HepG2 (cell line): ENCODE data around the gene MAPK8. TPM values are rescaled to one million over a fixed set of nuclear protein-coding genes. Genes with fewer than 3 reads are reported as not detected.

Source experiments
- ATAC-seq: fragments of 200-7000 bp; cut with Tn5 transposase; 3 replicates; pipeline ENCODE4 v1.9.1; 2020; ENCODE audit warnings: mild to moderate bottlenecking, moderate library complexity
- BruUV-seq: library from RNA; stranded (reverse); fragments of 400-500 nt; replicated peaks from 2 replicates; lab custom pipeline; 2021; lab: Mats Ljungman, UMichigan
- CTCF ChIA-PET: fragments of 300-600 bp; formaldehyde crosslinking; extraction: SDS; loops from one replicate; lab custom pipeline; 2021; ENCODE audit warnings: low total read pairs, inconsistent platforms, low intra/inter-chr PET ratio; lab: Yijun Ruan, JAX
- POLR2A ChIA-PET: fragments of 350-600 bp; sonication (Branson Sonifier 250); formaldehyde crosslinking; loops from one replicate; lab custom pipeline; 2020; ENCODE audit warnings: antibody characterized with exemption, inconsistent platforms; lab: Yijun Ruan, JAX
- DNase-seq: peaks from one replicate; pipeline ENCODE4 v3.0.0-alpha.2; 2015; ENCODE audit warnings: low spot score
- FAIRE-seq: peaks from 3 replicates; lab custom pipeline; 2011; peaks lifted over from hg19 to GRCh38; lab: Jason Lieb, UNC
- H2AFZ ChIP-seq: one replicate; pipeline ENCODE4 v1.6.1; 2011; ENCODE audit warnings: low read length, inconsistent platforms
- H3K27ac ChIP-seq: fragments of 300-600 bp; 3 replicates; pipeline ENCODE4 v1.8.0; 2011; ENCODE audit warnings: mixed run types, mild to moderate bottlenecking, mixed read lengths, low read length, inconsistent platforms; ENCODE audit not compliant: insufficient read depth; ENCODE audit errors: extremely low read length
- H3K27me3 ChIP-seq, 2 experiments: fragments of 200-600 bp in 1 of 2; 2 replicates in 1 of 2; 3 replicates in 1 of 2; pipeline versions ENCODE4 v1.6.0 to v1.8.0; 2011; ENCODE audit warnings: low read length in 2 of 2, mild to moderate bottlenecking in 2 of 2, moderate library complexity in 2 of 2, inconsistent platforms in 1 of 2; ENCODE audit not compliant: insufficient read depth in 2 of 2, control insufficient read depth in 1 of 2
- H3K36me3 ChIP-seq, 2 experiments: fragments of 200-600 bp in 1 of 2; replicated peaks in 1 of 2; 2 replicates in 1 of 2; 3 replicates in 1 of 2; pipeline versions ENCODE4 v1.5.1 to v1.8.0; 2011; ENCODE audit warnings: low read length in 2 of 2, inconsistent platforms in 1 of 2; ENCODE audit not compliant: insufficient read depth in 2 of 2, control insufficient read depth in 1 of 2
- H3K4me1 ChIP-seq: 2 replicates; pipeline ENCODE4 v1.5.1; 2012; ENCODE audit warnings: low read length, inconsistent platforms; ENCODE audit not compliant: insufficient read depth
- H3K4me2 ChIP-seq: 2 replicates; pipeline ENCODE4 v1.6.0; 2011; ENCODE audit warnings: low read depth, low read length, inconsistent platforms
- H3K4me3 ChIP-seq, 3 experiments: fragments of 200-600 bp in 1 of 3; sonication (generic), shearing (Covaris generic) in 1 of 3; replicated peaks in 1 of 3; 2 replicates each; pipeline ENCODE4 v1.5.1; 2011 to 2016; ENCODE audit warnings: low read length in 3 of 3, inconsistent platforms in 2 of 3, low read depth in 2 of 3, mild to moderate bottlenecking in 2 of 3, control low read depth in 1 of 3, mixed read lengths in 1 of 3; ENCODE audit not compliant: insufficient read depth in 1 of 3
- H3K79me2 ChIP-seq: one replicate; pipeline ENCODE4 v1.6.1; 2011; ENCODE audit warnings: low read length, inconsistent platforms; ENCODE audit not compliant: insufficient read depth
- H3K9ac ChIP-seq: 2 replicates; pipeline ENCODE4 v1.6.0; 2011; ENCODE audit warnings: mild to moderate bottlenecking, low read depth, low read length, inconsistent platforms; ENCODE audit not compliant: insufficient read depth
- H3K9me3 ChIP-seq: 2 replicates; pipeline ENCODE4 v1.5.1; 2012; ENCODE audit warnings: mild to moderate bottlenecking, low read length
- H4K20me1 ChIP-seq: 2 replicates; pipeline ENCODE4 v1.6.0; 2011; ENCODE audit warnings: inconsistent platforms, mild to moderate bottlenecking, low read length, moderate library complexity; ENCODE audit not compliant: insufficient read depth
- BRD4 ChIP-seq: sonication (generic); formaldehyde crosslinking; IDR thresholded peaks from 2 replicates; pipeline ENCODE4 v1.4.0; 2020; ENCODE audit warnings: missing genetic modification reagents
- MXD4 ChIP-seq: IDR thresholded peaks from 2 replicates; pipeline ENCODE4 v1.6.1; 2016; ENCODE audit warnings: mild to moderate bottlenecking, missing biosample characterization, missing genetic modification reagents
- NR2F2 ChIP-seq: IDR thresholded peaks from 2 replicates; pipeline ENCODE4 v1.6.1; 2012; ENCODE audit warnings: low read depth, inconsistent platforms, borderline replicate concordance
- SOX6 ChIP-seq, 2 experiments: fragments of 450-650 bp in 1 of 2; sonication (generic) in 1 of 2; formaldehyde crosslinking in 1 of 2; IDR thresholded peaks; 2 replicates each; pipeline versions ENCODE4 v1.4.0 to v1.6.1; 2017 to 2020; ENCODE audit warnings: antibody characterized with exemption in 1 of 2, mild to moderate bottlenecking in 1 of 2, missing genetic modification reagents in 1 of 2
- ZBTB4 ChIP-seq: sonication (generic); formaldehyde crosslinking; IDR thresholded peaks from 2 replicates; pipeline ENCODE4 v1.4.0; 2020; ENCODE audit warnings: missing genetic modification reagents, mild to moderate bottlenecking, borderline replicate concordance
- ZHX1 ChIP-seq: sonication (generic); formaldehyde crosslinking; IDR thresholded peaks from 2 replicates; pipeline ENCODE4 v1.8.1; 2022; ENCODE audit warnings: low read depth, mild to moderate bottlenecking, missing genetic modification reagents
- ZNF205 ChIP-seq: IDR thresholded peaks from 2 replicates; pipeline ENCODE4 v1.6.1; 2018; ENCODE audit warnings: missing biosample characterization, missing genetic modification reagents
- ZSCAN12 ChIP-seq: sonication (generic); formaldehyde crosslinking; IDR thresholded peaks from 2 replicates; pipeline ENCODE4 v1.9.0; 2021; ENCODE audit warnings: mild to moderate bottlenecking, missing genetic modification reagents
- WGBS: methylation state at CpG from one replicate; pipeline ENCODE4 v1.1.6; 2017; ENCODE audit warnings: low lambda C conversion rate; 5-methylcytosine and 5-hydroxymethylcytosine counted together
- in situ Hi-C: cut with HindIII; loops from 2 replicates; pipeline ENCODE4 v1.10.0; 2017; ENCODE audit warnings: low pct_unique_long_range_greater_than_20kb; ENCODE audit not compliant: extremely low pct_ligation_motif_present
- intact Hi-C: fragments of 100-400 bp; cut with micrococcal nuclease; formaldehyde crosslinking; loops from one replicate; pipeline ENCODE4 v1.10.0; 2022; ENCODE audit not compliant: unreplicated experiment
- polyA plus RNA-seq, 8 experiments: library from polyadenylated mRNA; depleted of rRNA in 3 of 8; stranded (reverse) in 7 of 8; unstranded in 1 of 8; fragments of >200 nt; fragmentation: Illumina TruSeq in 4 of 8; extraction: Trizol in 4 of 8; gene quantifications; 2 replicates each; pipeline versions ENCODE4 v1.2.1 to v1.2.3, GENCODE V29; 2011 to 2016; ENCODE audit warnings: low read depth in 4 of 8, missing spikeins in 1 of 8, mixed read lengths in 1 of 8; ENCODE audit not compliant: insufficient read depth in 1 of 8
- total RNA-seq, 5 experiments: library from RNA; depleted of rRNA; stranded (reverse); fragments of >200 nt; fragmentation: Illumina TruSeq; extraction: Trizol; gene quantifications; 2 replicates each; pipeline ENCODE4 v1.2.3, GENCODE V29; 2016; ENCODE audit warnings: low read depth in 1 of 5

MAPK8 gene
- total and polyA plus RNA-seq, 2 of the 13 experiments (the other 11 are each of a cell fraction or from before 2014, with no cell fraction given), result 41.6 to 47.3 TPM

GRCh38 chr10:48378675-48379074, 72.2 kb downstream of the MAPK8 start:
- in situ Hi-C loops (no loop called here), intact Hi-C loops (no loop called here)
- peaks cover 4% of the 10 kb centered on the region; the same call in 1 of the 2 replicates for H3K9me3 ChIP-seq
- DNase-seq, result no peak
- BruUV-seq, result no TSS peak
- no peaks in the 10 kb centered on the region for H3K4me1 ChIP-seq
- H2AFZ ChIP-seq, result no peak overlapping the region
- H3K36me3 ChIP-seq, result no peaks in the 10 kb centered on the region
- no peak overlapping the region for H3K4me2 ChIP-seq
- ATAC-seq, result no peak
- H3K27me3 ChIP-seq, result no peaks in the 10 kb centered on the region
- TF ChIP-seq MXD4 (CRISPR knock-in tag), result no peak
- TF ChIP-seq SOX6 (IDR thresholded peaks at IDR 0.05), result no peak
- no peak for TF ChIP-seq SOX6 (CRISPR knock-in tag; IDR thresholded peaks at IDR 0.05)
- no peak for TF ChIP-seq ZBTB4
- no peak for TF ChIP-seq BRD4 (CRISPR knock-in tag)
- TF ChIP-seq ZHX1 (CRISPR knock-in tag), result no peak
- TF ChIP-seq ZSCAN12, result no peak
- no peak for TF ChIP-seq ZNF205
- TF ChIP-seq NR2F2, result no peak
- H3K4me3 ChIP-seq, result no peak overlapping the region
- ChIA-PET POLR2A (no interaction called here), CTCF (no interaction called here)
- 96% methylated on average over 3 of the region's 3 CpGs for WGBS
- no peaks in the 10 kb centered on the region for H3K79me2 ChIP-seq
- H3K9ac ChIP-seq, result no peak overlapping the region
- H4K20me1 ChIP-seq, result no peaks in the 10 kb centered on the region
- H3K27ac ChIP-seq, result no peak overlapping the region
- no peak for FAIRE-seq
